Hematopoietic multipotent progenitor cell treated with erythropoietin and hydrocortisone succinate and interleukin-3 and kit ligand, for 8 days (in vitro differentiated cells): Measurements from ENCODE around the gene ZNF714.

Source experiments
- DNase-seq: peaks from one replicate; pipeline ENCODE4 v3.0.0-alpha.2; 2015

The ZNF714 gene

GRCh38 chr19:21133633-21134032 lies 51.6 kb downstream of the ZNF714 start:
- no peak for DNase-seq

GRCh38 chr19:21134934-21135366 lies 52.9 kb downstream of the ZNF714 start:
- no peak for DNase-seq

GRCh38 chr19:21135433-21135832 lies 53.4 kb downstream of the ZNF714 start:
- no peak for DNase-seq

- no peak for DNase-seq
Measured at GRCh38 chr19:21138130-21138529, 56.1 kb downstream of the ZNF714 start.

- peak; percentile 29 for DNase-seq
Measured at GRCh38 chr19:21141006-21141405, 59.0 kb downstream of the ZNF714 start.

- peak; percentile 98 for DNase-seq
Measured at GRCh38 chr19:21141787-21142464, 59.9 kb downstream of the ZNF714 start, which contains the start of gene ZNF431. TSS of gene ZNF431 (plus strand) at chr19:21142040. CDS start at chr19:21142184, 144 bp downstream.

- no peak for DNase-seq
Measured at GRCh38 chr19:21143428-21143827, 61.4 kb downstream of the ZNF714 start.

- DNase-seq = no peak
Measured at GRCh38 chr19:21143854-21144253, 61.9 kb downstream of the ZNF714 start.

- no peak for DNase-seq
Measured at GRCh38 chr19:21147540-21147939, 65.5 kb downstream of the ZNF714 start.

- DNase-seq = no peak
Measured at GRCh38 chr19:21148681-21149080, 66.7 kb downstream of the ZNF714 start.

GRCh38 chr19:21149877-21150276 lies 67.9 kb downstream of the ZNF714 start:
- DNase-seq = no peak

- no peak for DNase-seq
Measured at GRCh38 chr19:21151460-21151859, 69.5 kb downstream of the ZNF714 start.

- DNase-seq = no peak
Measured at GRCh38 chr19:21158523-21159135, 76.6 kb downstream of the ZNF714 start.

GRCh38 chr19:21164541-21164940 lies 82.5 kb downstream of the ZNF714 start:
- DNase-seq = no peak

- no peak for DNase-seq
Measured at GRCh38 chr19:21166436-21166835, 84.4 kb downstream of the ZNF714 start.
